ENCODE results near the gene PROM2.

Gene PROM2

DNA sequence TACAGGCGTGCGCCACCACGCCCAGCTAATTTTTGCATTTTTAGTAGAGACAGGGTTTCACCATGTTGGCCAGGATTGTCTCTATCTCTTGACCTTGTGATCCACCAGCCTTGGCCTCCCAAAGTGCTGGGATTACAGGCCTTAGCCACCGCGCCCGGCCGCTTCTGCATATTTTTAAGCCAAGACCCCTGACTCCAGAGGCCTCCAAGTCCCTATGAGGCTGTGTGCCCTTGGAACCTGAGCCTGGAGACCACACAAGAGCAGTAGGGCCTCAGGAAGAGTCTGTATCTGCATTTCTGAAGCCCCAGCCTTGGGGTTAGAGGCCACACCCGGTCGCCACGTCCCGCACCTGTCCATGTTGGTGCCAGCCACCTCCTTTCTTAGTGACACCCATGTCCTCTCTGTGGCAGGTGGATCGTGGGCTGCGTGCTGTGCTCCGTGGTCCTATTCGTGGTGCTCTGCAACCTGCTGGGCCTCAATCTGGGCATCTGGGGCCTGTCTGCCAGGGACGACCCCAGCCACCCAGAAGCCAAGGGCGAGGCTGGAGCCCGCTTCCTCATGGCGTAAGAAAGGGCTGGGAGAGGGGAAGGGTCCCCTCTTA, 5.3 kb downstream of the PROM2 start:
- TF ChIP-seq CTCF (conservative IDR thresholded peaks at IDR 0.05): no peak
- no peak overlapping the region for H3K27ac ChIP-seq

GRCh38 chr2:95281071-95281470, 6.8 kb downstream of the PROM2 start:
- no peak for TF ChIP-seq CTCF (conservative IDR thresholded peaks at IDR 0.05)
- no peak overlapping the region for H3K27ac ChIP-seq

DNA sequence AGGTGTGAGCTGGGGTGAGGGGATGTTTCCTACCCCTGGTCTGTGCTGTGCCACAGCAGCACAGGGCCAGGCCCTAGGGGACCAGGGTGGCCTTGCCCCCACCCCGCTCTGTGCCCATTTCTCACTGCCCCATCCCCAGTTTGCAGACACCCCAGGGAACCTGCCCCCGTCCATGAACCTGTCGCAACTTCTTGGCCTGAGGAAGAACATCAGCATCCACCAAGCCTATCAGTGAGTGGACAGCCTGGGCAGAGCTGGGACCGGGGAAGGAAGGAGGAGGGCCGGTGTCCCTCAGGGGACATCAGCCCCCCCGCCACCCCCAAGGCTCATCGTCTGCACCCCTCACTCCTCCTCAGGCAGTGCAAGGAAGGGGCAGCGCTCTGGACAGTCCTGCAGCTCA, 7.5 kb downstream of the PROM2 start:
- TF ChIP-seq CTCF (conservative IDR thresholded peaks at IDR 0.05): no peak
- H3K27ac ChIP-seq: no peak overlapping the region

DNA sequence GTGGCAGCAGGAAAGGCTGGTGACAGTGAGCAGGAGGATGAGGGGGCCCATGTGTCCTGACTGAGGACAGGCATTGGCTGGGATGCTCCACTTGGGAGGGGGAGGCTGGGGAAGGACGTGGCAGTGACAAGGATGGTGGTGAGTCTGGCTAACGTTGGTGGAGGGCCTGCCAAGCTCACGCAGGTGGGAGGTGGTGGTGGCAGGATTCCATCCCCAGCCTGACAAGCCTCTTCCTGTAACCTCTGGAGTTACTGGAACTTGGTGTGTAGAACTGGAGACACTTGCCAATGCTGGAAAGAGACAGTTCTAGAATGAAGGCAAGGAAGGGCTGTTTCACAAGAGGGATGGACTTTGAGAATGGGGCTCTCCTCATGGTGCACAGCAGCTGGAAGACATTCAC, 8.2 kb downstream of the PROM2 start:
- no peak for TF ChIP-seq CTCF (conservative IDR thresholded peaks at IDR 0.05)
- no peak overlapping the region for H3K27ac ChIP-seq

GRCh38 chr2:95283562-95283961, 9.3 kb downstream of the PROM2 start:
- no peak overlapping the region for H3K27ac ChIP-seq
- no peak for TF ChIP-seq CTCF (conservative IDR thresholded peaks at IDR 0.05)

GRCh38 chr2:95284886-95285541, 10.8 kb downstream of the PROM2 start:
- TF ChIP-seq CTCF (conservative IDR thresholded peaks at IDR 0.05): no peak
- H3K27ac ChIP-seq: no peak overlapping the region

DNA sequence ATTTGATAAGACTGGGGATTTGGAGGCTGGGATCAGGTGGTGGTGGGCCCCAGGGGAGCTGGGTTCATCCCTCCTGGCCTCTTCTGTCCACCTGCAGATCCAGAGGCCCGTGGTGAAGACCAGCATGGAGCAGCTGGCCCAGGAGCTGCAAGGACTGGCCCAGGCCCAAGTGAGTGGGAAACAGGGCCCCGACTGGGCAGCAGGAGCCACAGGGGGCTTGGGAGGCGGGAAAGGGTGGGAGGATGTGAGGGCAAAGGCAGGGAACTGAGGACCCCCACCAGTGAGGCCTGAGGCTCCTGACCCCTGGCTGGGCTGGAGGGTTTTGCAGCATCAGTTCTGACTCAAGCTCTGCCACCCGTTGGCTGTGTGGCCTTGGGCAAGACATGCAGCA, 11.3 kb downstream of the PROM2 start:
- no peak overlapping the region for H3K27ac ChIP-seq
- no peak for TF ChIP-seq CTCF (conservative IDR thresholded peaks at IDR 0.05)
